Motor neuron (in vitro differentiated cells): Measurements from ENCODE around the gene CAP2. TPM values are rescaled to one million over a fixed set of nuclear protein-coding genes. Genes with fewer than 3 reads are reported as not detected.

Experiments
- ATAC-seq, 8 experiments: fragments of 200-7000 bp; cut with Tn5 transposase; replicated peaks in 6 of 8; 2 replicates each; pipeline ENCODE4 v1.8.0; 2021; ENCODE audit warnings: mild to moderate bottlenecking in 8 of 8, moderate library complexity in 8 of 8
- H3K27ac ChIP-seq, 2 donors: fragments of 250-450 bp; sonication (Bioruptor Pico); 2 replicates each; pipeline ENCODE4 v1.9.0; 2021; ENCODE audit warnings: antibody characterized with exemption in 2 of 2, mild to moderate bottlenecking in 2 of 2, moderate library complexity in 1 of 2
- H3K4me1 ChIP-seq, 2 donors: fragments of 250-450 bp; sonication (Bioruptor Pico); replicated peaks in 1 of 2; 2 replicates each; pipeline ENCODE4 v1.6.1; 2021; ENCODE audit warnings: antibody characterized with exemption in 2 of 2, mild to moderate bottlenecking in 2 of 2, moderate library complexity in 1 of 2
- H3K4me3 ChIP-seq, 5 donors: fragments of 250-450 bp; sonication (Bioruptor Pico); 2 replicates each; pipeline ENCODE4 v1.9.0; 2021; ENCODE audit warnings: antibody characterized with exemption in 5 of 5, mild to moderate bottlenecking in 5 of 5, moderate library complexity in 4 of 5
- WGBS, 10 experiments: fragments of 450-650 bp; shearing (Covaris generic); methylation state at CpG; one replicate each; pipeline ENCODE4 v1.0.0; 2022; 5-methylcytosine and 5-hydroxymethylcytosine counted together
- in situ Hi-C, 9 experiments: fragments of 400-800 bp; cut with MboI; loops; one replicate each; pipeline ENCODE4 v1.15.0; 2021; ENCODE audit warnings: low sequenced_read_pairs in 9 of 9, low pct_unique_long_range_greater_than_20kb in 2 of 9; ENCODE audit not compliant: unreplicated experiment in 9 of 9
- total RNA-seq, 8 experiments: library from RNA; unstranded; fragments of 300-600 nt; gene quantifications; 2 replicates each; pipeline versions ENCODE4 v1.2.3 to v1.2.4, GENCODE V29; 2022

The CAP2 gene, protein sequence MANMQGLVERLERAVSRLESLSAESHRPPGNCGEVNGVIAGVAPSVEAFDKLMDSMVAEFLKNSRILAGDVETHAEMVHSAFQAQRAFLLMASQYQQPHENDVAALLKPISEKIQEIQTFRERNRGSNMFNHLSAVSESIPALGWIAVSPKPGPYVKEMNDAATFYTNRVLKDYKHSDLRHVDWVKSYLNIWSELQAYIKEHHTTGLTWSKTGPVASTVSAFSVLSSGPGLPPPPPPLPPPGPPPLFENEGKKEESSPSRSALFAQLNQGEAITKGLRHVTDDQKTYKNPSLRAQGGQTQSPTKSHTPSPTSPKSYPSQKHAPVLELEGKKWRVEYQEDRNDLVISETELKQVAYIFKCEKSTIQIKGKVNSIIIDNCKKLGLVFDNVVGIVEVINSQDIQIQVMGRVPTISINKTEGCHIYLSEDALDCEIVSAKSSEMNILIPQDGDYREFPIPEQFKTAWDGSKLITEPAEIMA
- total RNA-seq: 10 to 100 TPM in 4 of 8 experiments, 1 to 10 TPM in 1, under 1 TPM in 3; 0.15 to 21.8 (median 10.7) TPM

DNA sequence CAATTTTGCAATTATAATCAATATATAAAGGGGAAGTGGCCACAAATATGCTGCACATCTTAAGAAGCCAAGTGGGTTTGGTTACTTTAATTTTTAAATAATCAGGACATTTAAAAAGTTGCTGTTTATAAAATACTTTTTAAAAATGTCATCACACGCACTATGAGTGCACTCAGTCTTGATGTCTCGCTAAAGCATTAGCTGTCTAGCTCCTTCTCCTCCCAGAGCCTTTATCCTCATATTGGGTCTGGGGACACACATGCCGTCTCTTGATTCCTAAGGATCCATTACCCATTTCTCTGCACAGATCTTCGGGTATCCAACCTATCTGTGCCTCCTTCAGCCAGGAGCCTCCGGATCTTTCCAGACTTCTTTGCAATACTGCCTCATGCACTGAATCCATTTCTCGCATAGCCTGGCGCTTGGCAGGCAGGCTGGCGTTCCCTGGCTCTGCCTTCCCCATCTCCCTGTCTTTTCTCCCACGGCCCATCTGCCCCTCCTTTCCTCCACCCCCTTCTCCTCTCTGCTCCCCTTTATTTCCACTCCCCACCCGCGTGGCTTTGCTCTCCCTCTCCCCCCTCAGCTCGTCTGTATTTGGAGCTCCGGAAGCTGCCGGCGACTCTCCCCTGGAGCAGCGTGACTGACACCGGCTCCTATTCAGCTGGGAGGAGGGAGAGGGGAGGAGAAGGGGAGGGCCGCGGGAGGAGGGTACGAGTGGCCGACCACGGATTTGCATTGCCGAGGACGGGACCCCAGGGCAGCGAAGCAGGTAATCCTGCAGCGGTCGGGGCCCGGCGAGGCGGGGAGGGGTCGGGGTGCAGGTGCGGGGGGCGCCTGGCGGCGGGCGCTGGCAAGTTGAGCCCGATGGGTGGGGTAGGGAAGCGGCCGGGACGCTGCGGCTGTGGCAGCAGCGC, at the start of gene CAP2:
CAP2 (plus strand) TSS at position 618 of the 914 bp plus-strand sequence. CDS start 27,961 bp downstream, outside the sequence.
- WGBS, 10 experiments: 0 to 63% (median 19%) methylated on average over 1 to 5 of the region's 42 CpGs; no CpG with 5 or more reads in 1 of the 10 experiments
- H3K27ac ChIP-seq: peak within 1 kb of the TSS; percentile 55 to 74
- ATAC-seq: peak; percentile 86 to 94 (median 92)
- in situ Hi-C loops: no loop called here
- peak within 1 kb of the TSS; percentile 71 to 98 (median 90) for H3K4me3 ChIP-seq
- H3K4me1 ChIP-seq: peaks cover 5 to 10% of the 10 kb centered on the region in 2 donors

- Histone ChIP-seq H3K27ac (no peak overlapping the region), H3K4me3 (no peak overlapping the region), H3K4me1 (no peaks in the 10 kb centered on the region)
- in situ Hi-C loops: no loop called here
- 0 to 80% (median 60%) methylated on average over 1 to 2 of the region's 2 CpGs; no CpG with 5 or more reads in 3 of the 10 experiments for WGBS, 10 experiments
- no peak for ATAC-seq
These were observed 46.4 kb upstream of the CAP2 start for GRCh38 chr6:17347012-17347411.

- ATAC-seq: no peak
- no peak overlapping the region for H3K4me3 ChIP-seq
- H3K4me1 ChIP-seq: no peaks in the 10 kb centered on the region
- WGBS, 10 experiments: 20 to 100% (median 88%) methylated on average over 1 to 2 of the region's 2 CpGs; no CpG with 5 or more reads in 1 of the 10 experiments
- H3K27ac ChIP-seq: no peak overlapping the region
- in situ Hi-C loops: no loop called here
These were observed 44.0 kb upstream of the CAP2 start for GRCh38 chr6:17349427-17349826.

GRCh38 chr6:17352302-17352701, 41.1 kb upstream of the CAP2 start:
- in situ Hi-C loops: no loop called here
- no peak overlapping the region for H3K4me3 ChIP-seq
- H3K27ac ChIP-seq: no peak overlapping the region
- no peak for ATAC-seq
- H3K4me1 ChIP-seq: no peaks in the 10 kb centered on the region

DNA sequence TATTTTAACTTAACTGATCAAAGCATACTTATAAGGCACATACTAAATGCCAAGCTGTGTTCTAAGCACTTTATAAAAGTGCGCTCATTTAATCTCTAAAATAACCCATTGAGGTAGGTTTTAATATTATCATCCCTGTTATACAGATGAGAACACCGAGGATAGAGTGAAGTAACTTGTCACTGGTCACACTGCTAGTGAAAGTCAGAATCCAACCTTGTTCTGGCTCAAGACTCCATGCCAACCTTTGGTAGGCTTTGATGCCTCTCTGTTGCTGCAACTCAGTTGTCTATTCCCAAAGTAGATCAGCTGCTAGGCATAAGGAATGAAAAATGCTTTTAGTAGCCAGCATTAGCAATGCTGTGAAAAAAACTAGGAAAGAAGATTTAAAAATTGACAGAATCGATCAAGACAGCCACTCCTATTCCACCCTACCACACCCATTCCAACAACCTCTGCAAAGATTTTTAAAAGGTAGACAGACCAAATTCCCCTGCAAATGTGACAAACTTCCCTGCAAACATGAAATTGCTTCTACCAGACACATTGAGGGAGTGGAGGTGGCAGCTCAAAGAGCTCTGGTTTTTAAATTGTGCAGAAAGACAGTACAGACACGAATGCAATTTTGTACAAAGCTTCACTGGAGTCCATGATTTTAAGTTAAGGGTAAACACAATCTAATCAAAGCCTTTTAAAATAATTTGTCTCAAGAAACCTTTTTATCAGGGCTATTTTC, 39.8 kb upstream of the CAP2 start:
- Histone ChIP-seq H3K4me3 (no peak overlapping the region), H3K4me1 (no peaks in the 10 kb centered on the region), H3K27ac (no peak overlapping the region)
- in situ Hi-C loops: no loop called here
- no peak for ATAC-seq
- WGBS, 10 experiments: 19 to 94% (median 82%) methylated on average over 2 to 4 of the region's 4 CpGs

DNA sequence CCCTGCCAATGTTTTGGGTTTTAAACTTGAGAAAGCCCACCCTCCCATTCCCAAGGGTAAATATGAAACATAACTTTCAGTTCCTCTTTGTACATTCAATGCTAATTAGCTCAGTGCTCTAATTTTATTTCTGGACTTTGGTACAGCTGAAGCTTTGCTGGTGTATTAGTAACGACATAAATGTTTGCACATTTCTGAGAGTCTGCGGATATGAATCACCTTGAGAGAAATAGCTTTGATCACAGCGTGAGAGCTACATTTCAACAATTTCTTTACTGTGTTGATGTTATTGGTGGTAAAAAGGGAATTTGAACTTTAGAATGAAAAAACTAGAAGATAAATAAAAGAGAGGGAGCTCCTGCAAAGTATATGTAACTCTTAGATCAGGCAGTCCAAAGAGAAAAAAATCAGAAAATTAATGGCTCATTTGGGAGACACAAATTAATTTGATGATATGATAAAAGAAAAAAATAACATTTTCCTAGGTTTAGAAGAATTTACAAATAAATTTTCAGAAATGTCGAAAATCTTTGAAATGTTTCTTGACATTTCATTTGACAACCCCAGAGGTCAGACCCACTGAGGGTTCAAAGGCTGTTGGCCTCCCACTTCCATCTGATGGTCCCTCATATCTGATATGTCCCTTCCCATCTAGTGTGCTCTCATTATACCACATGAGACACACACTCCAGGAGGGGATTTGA, 38.5 kb upstream of the CAP2 start:
- Histone ChIP-seq H3K4me1 (no peaks in the 10 kb centered on the region), H3K4me3 (no peak overlapping the region), H3K27ac (no peak overlapping the region)
- ATAC-seq: no peak
- in situ Hi-C loops: no loop called here
- 12 to 100% (median 82%) methylated on average over 2 to 4 of the region's 4 CpGs for WGBS, 10 experiments

GRCh38 chr6:17355404-17355774, 38.0 kb upstream of the CAP2 start:
- Histone ChIP-seq H3K4me3 (no peak overlapping the region), H3K27ac (no peak overlapping the region), H3K4me1 (no peaks in the 10 kb centered on the region)
- 0 to 83% (median 78%) methylated on average over 1 to 2 of the region's 2 CpGs; no CpG with 5 or more reads in 1 of the 10 experiments for WGBS, 10 experiments
- no peak for ATAC-seq
- in situ Hi-C loops: no loop called here

DNA sequence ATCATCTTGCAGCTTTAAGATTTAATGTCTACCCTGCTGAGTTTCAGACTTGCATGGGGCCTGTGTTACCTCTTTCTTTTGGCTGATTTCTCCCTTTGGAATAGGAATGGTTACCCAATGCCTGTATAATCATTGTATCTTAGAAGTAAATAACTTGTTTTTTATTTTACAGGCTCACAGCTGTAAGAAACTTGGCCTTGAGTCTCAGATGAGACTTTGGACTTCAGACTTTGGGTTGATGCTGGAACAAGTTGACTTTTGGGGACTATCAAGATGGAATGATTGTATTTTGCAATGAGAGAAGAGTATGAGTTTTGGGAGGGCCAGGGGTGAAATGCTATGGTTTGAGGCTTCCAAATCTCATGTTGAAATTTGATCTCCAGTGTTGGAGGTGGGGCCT, 34.9 kb upstream of the CAP2 start:
- no peak for ATAC-seq

DNA sequence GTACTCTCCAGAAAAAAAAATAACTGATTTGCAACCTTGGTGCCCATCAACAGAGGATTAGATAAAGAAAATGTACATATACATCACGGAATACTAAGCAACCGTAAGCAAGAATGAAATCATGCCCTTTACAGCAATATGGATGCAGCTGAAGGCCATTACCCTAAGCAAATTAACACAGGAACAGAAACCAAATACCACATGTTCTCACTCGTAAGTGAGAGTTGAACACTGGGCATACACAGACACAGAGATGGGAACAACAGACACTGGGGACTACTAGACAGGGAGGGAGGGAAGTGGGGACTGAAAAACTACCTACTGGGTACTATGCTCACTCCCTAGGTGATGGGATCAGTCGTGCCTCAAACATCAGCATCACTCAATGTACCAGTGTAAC, 32.8 kb upstream of the CAP2 start:
- 13 to 100% (median 78%) methylated on average over 1 to 4 of the region's 4 CpGs; no CpG with 5 or more reads in 1 of the 10 experiments for WGBS, 10 experiments
- H3K4me1 ChIP-seq: no peaks in the 10 kb centered on the region
- in situ Hi-C loops: no loop called here
- no peak overlapping the region for H3K4me3 ChIP-seq
- H3K27ac ChIP-seq: no peak overlapping the region
- ATAC-seq: peak in 1 of 8 experiments; percentile 53

More for the DNA sequence above, 34.9 kb upstream of the CAP2 start:
- no peaks in the 10 kb centered on the region for H3K4me1 ChIP-seq
- H3K27ac ChIP-seq: no peak overlapping the region
- in situ Hi-C loops: no loop called here
- H3K4me3 ChIP-seq: no peak overlapping the region

DNA sequence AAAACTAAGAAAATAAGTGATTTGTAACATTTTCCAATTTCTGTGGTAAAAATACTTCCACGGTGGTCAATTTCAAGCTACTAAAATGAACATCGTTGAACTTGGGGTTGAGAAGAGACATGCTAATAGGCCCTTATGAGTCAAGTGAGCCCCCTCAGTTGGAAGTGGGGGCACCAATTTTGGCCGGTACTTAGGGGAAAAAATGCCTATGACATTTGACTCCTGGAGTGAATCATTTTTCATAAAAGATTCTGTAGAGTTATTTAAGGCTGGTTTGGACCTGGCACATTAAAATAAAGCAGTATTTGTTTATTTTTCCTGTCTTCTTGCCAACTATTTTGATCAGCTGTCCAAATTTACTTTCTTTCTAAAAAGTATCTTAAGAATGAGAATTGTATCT, 32.4 kb upstream of the CAP2 start:
- no peak for ATAC-seq

GRCh38 chr6:17365961-17366360, 27.4 kb upstream of the CAP2 start:
- ATAC-seq: no peak
- no peaks in the 10 kb centered on the region for H3K4me1 ChIP-seq
- no peak overlapping the region for H3K4me3 ChIP-seq
- no peak overlapping the region for H3K27ac ChIP-seq
- in situ Hi-C loops: no loop called here

More for the DNA sequence above, 32.4 kb upstream of the CAP2 start:
- 0 to 100% (median 80%) methylated on average over 1 to 3 of the region's 3 CpGs; no CpG with 5 or more reads in 2 of the 10 experiments for WGBS, 10 experiments
- no peak overlapping the region for H3K4me3 ChIP-seq
- no peak overlapping the region for H3K27ac ChIP-seq
- no peaks in the 10 kb centered on the region for H3K4me1 ChIP-seq
- in situ Hi-C loops: no loop called here

GRCh38 chr6:17367868-17368267, 25.5 kb upstream of the CAP2 start:
- H3K4me3 ChIP-seq: no peak overlapping the region
- no peak overlapping the region for H3K27ac ChIP-seq
- WGBS, 10 experiments: 50 to 100% (median 79%) methylated on average over 1 of the region's 1 CpG; no CpG with 5 or more reads in 2 of the 10 experiments
- H3K4me1 ChIP-seq: no peaks in the 10 kb centered on the region
- in situ Hi-C loops: no loop called here
- no peak for ATAC-seq
